GM19043 (cell line): ENCODE measurements around the gene PALS1.
A peak's percentile ranks its signal among the peaks of the same experiment; 100 is the strongest.

Experiments
- ATAC-seq: cut with Tn5 transposase; IDR thresholded peaks from one replicate; pipeline ENCODE4 v1.9.1; 2021; ENCODE audit warnings: low read depth; ENCODE audit not compliant: unreplicated experiment

Gene PALS1

GRCh38 chr14:67241411-67242167 lies at the start of gene PALS1:
Gene PALS1, plus strand, starts transcription at chr14:67241435. Its CDS starts 37,736 bp downstream, at chr14:67279171.
- ATAC-seq: peak; percentile 33

GRCh38 chr14:67191768-67192290 lies 49.4 kb upstream of the PALS1 start:
- no peak for ATAC-seq

GRCh38 chr14:67192366-67192765 lies 48.9 kb upstream of the PALS1 start:
- no peak for ATAC-seq

- ATAC-seq: no peak
Observed at GRCh38 chr14:67195279-67195678, 46.0 kb upstream of the PALS1 start.

- no peak for ATAC-seq
Observed at GRCh38 chr14:67199016-67199415, 42.2 kb upstream of the PALS1 start.

- no peak for ATAC-seq
Observed at GRCh38 chr14:67207810-67208209, 33.4 kb upstream of the PALS1 start.

- ATAC-seq: no peak
Observed at GRCh38 chr14:67218126-67218525, 23.1 kb upstream of the PALS1 start.

- no peak for ATAC-seq
Observed at GRCh38 chr14:67221248-67221981, 19.8 kb upstream of the PALS1 start.

- no peak for ATAC-seq
Observed at GRCh38 chr14:67221982-67222328, 19.3 kb upstream of the PALS1 start.

- no peak for ATAC-seq
Observed at GRCh38 chr14:67225523-67225922, 15.7 kb upstream of the PALS1 start.

- ATAC-seq: no peak
Observed at GRCh38 chr14:67228325-67228984, 12.8 kb upstream of the PALS1 start.

GRCh38 chr14:67232066-67232465 lies 9.2 kb upstream of the PALS1 start:
- no peak for ATAC-seq

GRCh38 chr14:67232621-67233020 lies 8.6 kb upstream of the PALS1 start:
- no peak for ATAC-seq

- ATAC-seq: no peak
Observed at GRCh38 chr14:67237591-67237990, 3.6 kb upstream of the PALS1 start.

GRCh38 chr14:67239582-67239981 lies 1.7 kb upstream of the PALS1 start:
- ATAC-seq: no peak

GRCh38 chr14:67240168-67240932 lies 885 bp upstream of the PALS1 start:
- peak; percentile 14 for ATAC-seq

- peak; percentile 89 for ATAC-seq
Observed at GRCh38 chr14:67240978-67241410, 241 bp upstream of the PALS1 start.

- no peak for ATAC-seq
Observed at GRCh38 chr14:67242168-67242420, 859 bp downstream of the PALS1 start.

- ATAC-seq: no peak
Observed at GRCh38 chr14:67245104-67245503, 3.9 kb downstream of the PALS1 start.

- no peak for ATAC-seq
Observed at GRCh38 chr14:67251573-67252226, 10.5 kb downstream of the PALS1 start.
